Fibroblast of skin of right biceps (primary cell): Measurements from ENCODE around the gene FRMD6.

ENCODE experiments used
- DNase-seq: peaks from one replicate; pipeline ENCODE4 v3.0.0-alpha.2; 2013

FRMD6 gene

GRCh38 chr14:51668870-51669269, 17.2 kb downstream of the FRMD6 start:
- DNase-seq, result no peak

GRCh38 chr14:51674294-51675002, 22.7 kb downstream of the FRMD6 start:
- DNase-seq, result peak; percentile 84

DNA sequence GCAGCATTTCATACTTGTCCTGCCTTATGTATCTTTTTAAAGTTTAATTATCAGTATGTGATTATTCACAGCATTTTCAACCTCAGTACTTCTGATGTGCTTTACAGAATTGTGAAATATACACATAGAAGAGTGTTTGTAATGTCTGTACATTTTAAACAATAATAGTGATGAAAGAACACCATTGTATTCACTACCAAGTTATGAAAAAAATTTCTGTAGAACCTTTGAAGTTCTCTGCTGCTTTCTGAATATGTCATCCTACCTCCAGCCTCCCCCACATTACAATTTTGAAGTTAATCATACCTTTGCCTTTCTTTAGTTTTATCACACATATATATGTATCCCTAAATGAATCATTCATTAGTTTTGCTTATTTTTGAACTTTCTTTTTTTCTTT, 24.8 kb downstream of the FRMD6 start:
- no peak for DNase-seq

GRCh38 chr14:51677266-51677665, 25.6 kb downstream of the FRMD6 start:
- DNase-seq, result peak; percentile 78

DNA sequence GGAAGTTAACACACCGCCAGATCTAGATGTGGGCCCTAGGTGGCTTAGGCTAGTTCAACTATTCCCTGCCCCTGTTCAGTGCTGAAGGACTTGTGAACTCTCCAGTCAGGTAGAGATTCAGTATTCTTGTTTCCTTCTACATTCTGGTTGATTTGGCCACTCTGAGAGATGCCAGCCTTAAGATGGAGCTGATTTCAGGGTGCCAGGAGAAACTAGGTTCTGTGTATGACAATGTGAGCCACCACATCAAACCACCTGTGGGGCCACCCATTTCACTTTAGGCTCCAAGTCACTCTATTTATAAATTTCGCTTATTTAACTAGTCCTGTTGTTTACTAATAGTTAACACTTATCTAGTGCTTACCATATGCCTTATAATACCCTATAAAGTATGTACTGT, 26.0 kb downstream of the FRMD6 start:
- DNase-seq, result no peak

DNA sequence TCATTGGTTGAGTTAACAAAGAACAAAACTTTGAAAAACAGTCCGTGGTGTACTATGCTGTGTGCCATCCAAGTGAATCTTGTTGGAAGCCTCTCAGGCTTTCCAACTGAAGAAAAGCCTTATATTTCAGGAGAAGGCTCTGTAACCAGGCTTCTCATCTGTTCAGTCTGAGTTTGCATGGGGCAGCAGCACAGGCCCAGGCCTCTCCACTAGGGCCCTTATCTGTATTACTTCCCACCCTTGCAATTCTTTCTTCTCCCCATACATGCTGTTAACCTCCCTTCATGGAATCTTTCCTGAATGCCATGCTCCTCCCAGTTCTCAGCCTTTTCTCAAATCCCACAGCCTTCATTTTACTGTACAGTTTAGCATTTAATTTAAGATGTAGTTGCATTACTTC, 28.3 kb downstream of the FRMD6 start:
- DNase-seq, result no peak

- no peak for DNase-seq
These were observed 29.7 kb downstream of the FRMD6 start for GRCh38 chr14:51681411-51681810.

- peak; percentile 57 for DNase-seq
These were observed 30.7 kb downstream of the FRMD6 start for GRCh38 chr14:51682411-51682810.

DNA sequence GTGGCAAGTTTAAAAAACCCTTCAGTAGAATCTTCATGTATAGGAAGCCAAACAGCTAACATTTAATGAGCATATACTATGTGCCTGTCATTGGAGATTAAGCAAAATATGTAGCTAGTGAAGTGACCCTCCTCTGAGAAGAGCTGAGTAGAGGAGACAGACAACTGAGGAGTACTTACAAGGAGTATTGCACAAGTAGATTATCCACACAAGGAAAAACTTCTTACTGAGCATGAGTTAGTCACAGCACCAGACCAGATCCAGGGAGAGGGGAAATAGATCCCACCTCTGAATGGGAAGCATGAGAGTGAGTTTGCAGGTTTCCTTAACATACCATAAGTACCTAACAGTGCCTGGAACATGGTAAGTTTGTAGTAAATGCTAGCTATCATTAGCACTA, 33.0 kb downstream of the FRMD6 start:
- DNase-seq, result no peak

GRCh38 chr14:51691176-51691575, 39.5 kb downstream of the FRMD6 start:
- peak; percentile 43 for DNase-seq

DNA sequence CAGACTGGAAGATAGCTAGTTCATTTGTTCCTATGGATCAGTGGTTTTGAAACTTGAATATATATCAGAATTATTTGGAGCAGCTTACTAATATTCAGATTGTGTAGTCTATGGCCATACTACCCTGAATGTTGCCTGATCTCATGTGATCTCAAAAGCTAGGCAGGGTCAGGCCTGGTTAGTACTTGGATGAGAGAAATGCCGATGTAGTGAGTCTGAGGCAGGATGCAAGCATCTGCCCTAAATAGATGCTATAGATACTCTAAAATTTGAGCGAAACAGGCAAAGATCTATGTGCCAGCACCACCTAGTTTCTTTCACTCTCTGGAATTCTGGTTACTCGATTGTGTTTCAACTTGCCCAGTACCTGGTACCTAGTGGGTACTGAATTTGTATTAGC, 40.9 kb downstream of the FRMD6 start:
- DNase-seq, result peak; percentile 34

GRCh38 chr14:51697848-51698247, 46.1 kb downstream of the FRMD6 start:
- no peak for DNase-seq

DNA sequence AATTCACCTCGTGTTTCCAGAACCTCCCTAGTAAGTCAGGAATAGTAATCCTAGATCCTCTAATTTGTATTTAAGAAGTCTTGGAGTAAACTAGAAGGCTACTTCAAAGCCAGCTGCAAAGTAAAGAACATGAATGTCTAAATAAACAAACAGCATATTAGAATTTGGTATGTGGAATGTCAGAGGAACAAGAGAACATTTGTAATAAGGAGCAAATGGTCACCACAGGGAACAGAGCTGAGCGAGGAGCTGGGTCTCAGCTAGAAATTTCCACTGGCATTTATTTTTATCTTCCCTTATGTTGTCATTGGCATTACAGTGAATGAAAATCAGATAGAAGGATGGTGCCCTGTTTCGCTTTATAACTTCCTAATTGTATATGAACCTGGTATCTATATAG, 50.2 kb downstream of the FRMD6 start:
- DNase-seq, result no peak

DNA sequence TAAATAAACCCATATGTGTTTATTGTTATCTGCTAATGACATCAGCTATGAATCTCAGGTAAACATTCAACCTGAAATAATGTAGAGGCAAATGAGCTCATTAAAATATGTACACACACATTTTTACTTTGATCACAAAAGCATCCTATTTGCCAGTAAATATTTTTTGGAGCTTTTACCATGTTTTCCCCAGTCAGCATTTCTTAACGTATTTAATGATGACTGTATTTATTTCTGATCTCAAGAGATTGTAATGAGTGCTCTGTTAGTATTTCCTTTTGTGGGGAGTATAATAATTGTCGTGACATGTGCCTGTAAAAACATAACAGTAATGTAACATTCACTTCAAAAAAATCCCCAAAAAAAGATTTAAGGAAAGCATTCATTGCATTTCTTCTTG, 52.1 kb downstream of the FRMD6 start:
- DNase-seq, result no peak

- DNase-seq, result no peak
These were observed 52.8 kb downstream of the FRMD6 start for GRCh38 chr14:51704545-51704944.

GRCh38 chr14:51707327-51707726, 55.6 kb downstream of the FRMD6 start:
- DNase-seq, result no peak

GRCh38 chr14:51711505-51711904, 59.8 kb downstream of the FRMD6 start:
- no peak for DNase-seq

DNA sequence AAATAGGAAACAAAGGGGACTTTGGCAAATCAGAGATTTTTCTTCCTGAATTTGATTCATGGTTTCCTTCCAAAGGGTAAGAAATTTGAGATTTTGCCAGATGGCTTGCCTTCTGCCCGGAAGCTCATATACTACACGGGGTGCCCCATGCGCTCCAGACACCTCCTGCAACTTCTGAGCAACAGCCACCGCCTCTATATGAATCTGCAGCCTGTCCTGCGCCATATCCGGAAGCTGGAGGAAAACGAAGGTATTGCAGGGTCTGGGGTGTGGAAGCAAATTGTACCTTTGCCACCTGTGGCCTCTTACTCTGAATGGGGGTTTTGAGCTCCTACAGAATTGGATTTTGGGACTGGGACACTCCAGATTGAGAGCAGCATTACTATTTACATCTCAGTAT, 63.5 kb downstream of the FRMD6 start:
- no peak for DNase-seq

DNA sequence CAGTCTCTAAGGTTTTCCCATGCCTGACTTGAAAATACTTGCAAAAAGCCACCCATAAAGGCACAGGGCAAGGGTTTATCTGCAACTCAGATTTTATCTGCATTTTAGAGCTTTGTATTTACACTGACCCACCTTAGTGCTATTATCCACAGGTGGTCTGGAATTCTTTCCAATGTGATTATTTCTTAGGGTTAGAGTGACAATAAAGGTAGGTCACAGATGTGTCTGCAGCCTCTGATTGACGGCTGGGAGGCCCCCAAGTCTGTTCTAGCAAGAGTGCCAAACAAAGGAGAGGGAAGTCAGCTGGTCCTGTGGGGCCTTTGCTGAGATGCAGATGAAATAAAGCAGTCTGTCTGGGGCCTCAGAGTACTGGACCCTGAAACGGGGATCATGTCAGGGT, 64.0 kb downstream of the FRMD6 start:
- no peak for DNase-seq

- peak; percentile 44 for DNase-seq
These were observed 64.9 kb downstream of the FRMD6 start for GRCh38 chr14:51716610-51717009.

DNA sequence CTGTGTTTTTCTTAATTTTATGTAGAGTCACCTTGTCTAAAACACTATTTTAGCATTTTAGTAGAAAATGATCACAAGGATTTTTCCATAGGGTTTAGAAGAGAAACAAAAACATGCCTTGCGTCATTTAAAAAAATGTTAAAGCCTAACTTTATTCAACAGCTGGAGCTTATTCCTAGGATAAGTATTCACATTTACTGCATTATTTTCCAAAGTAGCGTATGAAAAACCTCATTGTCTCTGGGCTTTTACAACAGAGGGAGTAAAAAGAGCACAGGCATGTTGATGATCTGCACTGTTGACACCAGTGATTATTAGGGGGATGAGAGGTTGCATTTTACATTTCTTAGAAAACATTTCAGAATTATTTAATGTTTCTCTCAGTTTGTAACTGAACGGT, 66.1 kb downstream of the FRMD6 start:
- DNase-seq, result no peak

DNA sequence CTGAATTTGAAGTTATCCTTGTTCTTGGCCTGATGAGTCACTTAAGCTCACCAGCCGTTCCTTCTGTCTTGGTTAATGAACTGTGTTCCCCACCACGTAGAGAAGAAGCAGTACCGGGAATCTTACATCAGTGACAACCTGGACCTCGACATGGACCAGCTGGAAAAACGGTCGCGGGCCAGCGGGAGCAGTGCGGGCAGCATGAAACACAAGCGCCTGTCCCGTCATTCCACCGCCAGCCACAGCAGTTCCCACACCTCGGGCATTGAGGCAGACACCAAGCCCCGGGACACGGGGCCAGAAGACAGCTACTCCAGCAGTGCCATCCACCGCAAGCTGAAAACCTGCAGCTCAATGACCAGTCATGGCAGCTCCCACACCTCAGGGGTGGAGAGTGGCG, 68.2 kb downstream of the FRMD6 start:
- DNase-seq, result no peak

- no peak for DNase-seq
These were observed 72.3 kb downstream of the FRMD6 start for GRCh38 chr14:51723990-51724389.

GRCh38 chr14:51724650-51725049, 72.9 kb downstream of the FRMD6 start:
- no peak for DNase-seq

DNA sequence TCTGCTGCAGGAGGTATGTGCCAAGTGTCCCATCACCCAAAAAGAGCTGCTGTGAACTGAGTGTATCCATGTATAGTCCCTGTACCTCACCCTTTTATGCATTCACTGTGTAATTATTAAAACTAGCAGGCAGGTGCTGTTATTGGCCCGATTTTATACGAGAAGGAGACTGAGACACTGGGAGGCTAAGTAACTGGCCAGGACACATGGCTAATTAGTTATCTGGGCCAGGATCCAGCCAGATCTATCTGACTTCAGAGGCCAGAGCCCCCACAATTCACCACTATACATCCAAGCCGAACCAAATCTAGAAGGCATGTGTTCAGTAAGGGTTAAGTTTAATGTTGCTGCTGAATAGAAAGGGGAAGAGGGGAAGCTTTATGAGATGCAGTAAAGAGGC, 73.4 kb downstream of the FRMD6 start:
- DNase-seq, result no peak
